Measurements from ENCODE around the gene TEKT1. TPM values are rescaled to one million over a fixed set of nuclear protein-coding genes. Genes with fewer than 3 reads are reported as not detected.
A peak's percentile ranks its signal among the peaks of the same experiment; 100 is the strongest.

TEKT1 gene
- total and polyA plus RNA-seq, 4 donors, result 0.15 TPM; not detected in 3

- H3K9me3 ChIP-seq (ENCODE audit: control insufficient read depth in 4 of 4, low read length in 3 of 4), result no peaks in the 10 kb centered on the region
- no peak for TF ChIP-seq HNF4G (IDR thresholded peaks at IDR 0.05)
- no peak for TF ChIP-seq FOXA1 (IDR thresholded peaks at IDR 0.05)
- TF ChIP-seq YY1 (IDR thresholded peaks at IDR 0.05), result peak; percentile 69
- peak in 1 of 2 donors; percentile 6 for TF ChIP-seq RXRA (IDR thresholded peaks at IDR 0.05)
- TF ChIP-seq REST (IDR thresholded peaks at IDR 0.05), result no peak
- no peak for TF ChIP-seq EGR1 (IDR thresholded peaks at IDR 0.05; ENCODE audit: low read depth in 2 of 2)
- TF ChIP-seq RAD21 (IDR thresholded peaks at IDR 0.05), result peak in 1 of 2 donors; percentile 29
- no peak for TF ChIP-seq SP1 (IDR thresholded peaks at IDR 0.05)
- peak within 1 kb of the TSS; percentile 79 to 89 for H3K9ac ChIP-seq (ENCODE audit: low read depth in 1 of 2, low read length in 2 of 2)
- peak within 1 kb of the TSS; percentile 60 to 95 (median 88) for H3K4me3 ChIP-seq (ENCODE audit: low read depth in 1 of 3, low read length in 3 of 3)
- no peaks in the 10 kb centered on the region for H3K27me3 ChIP-seq (ENCODE audit: control insufficient read depth in 4 of 4, insufficient read depth in 4 of 4, low read length in 3 of 4)
- peaks cover 11 to 43% (median 31%) of the 10 kb centered on the region in 4 donors for H3K4me1 ChIP-seq (ENCODE audit: control insufficient read depth in 4 of 4, insufficient read depth in 4 of 4, low read length in 3 of 4)
- no peak for DNase-seq (ENCODE audit: low spot score)
- peak within 1 kb of the TSS; percentile 92 to 97 for H3K27ac ChIP-seq (ENCODE audit: low read depth in 1 of 2, low read length in 2 of 2)
- WGBS, result 3% methylated on average over 14 of the region's 14 CpGs
- peaks cover 0 to 21% (median 19%) of the 10 kb centered on the region in 4 donors for H3K36me3 ChIP-seq (ENCODE audit: control insufficient read depth in 4 of 4, insufficient read depth in 3 of 4, low read depth in 1 of 4, low read length in 3 of 4)
These were observed 75.8 kb downstream of the TEKT1 start, which contains the start of gene XAF1 for GRCh38 chr17:6755731-6756184. Gene XAF1 (plus strand): TSS chr17:6756046. CDS start chr17:6756079, 33 bp downstream.

GRCh38 chr17:6755281-6755680 lies 76.2 kb downstream of the TEKT1 start:
- H3K9ac ChIP-seq (ENCODE audit: low read depth in 1 of 2, low read length in 2 of 2), result peak overlapping the region; percentile 79 to 89
- peak overlapping the region; percentile 92 to 97 for H3K27ac ChIP-seq (ENCODE audit: low read depth in 1 of 2, low read length in 2 of 2)
- TF ChIP-seq MAX (IDR thresholded peaks at IDR 0.05) (no peak), TAF1 (conservative IDR thresholded peaks at IDR 0.05) (no peak)
- 80% methylated on average over 5 of the region's 5 CpGs for WGBS
- H3K27me3 ChIP-seq (ENCODE audit: control insufficient read depth in 4 of 4, insufficient read depth in 4 of 4, low read length in 3 of 4), result no peaks in the 10 kb centered on the region
- H3K4me1 ChIP-seq (ENCODE audit: control insufficient read depth in 4 of 4, insufficient read depth in 4 of 4, low read length in 3 of 4), result peaks cover 11 to 47% (median 31%) of the 10 kb centered on the region in 4 donors
- DNase-seq (ENCODE audit: low spot score), result no peak
- peak overlapping the region; percentile 60 to 95 (median 88) for H3K4me3 ChIP-seq (ENCODE audit: low read depth in 1 of 3, low read length in 3 of 3)
- H3K36me3 ChIP-seq (ENCODE audit: control insufficient read depth in 4 of 4, insufficient read depth in 3 of 4, low read depth in 1 of 4, low read length in 3 of 4), result peaks cover 0 to 17% (median 15%) of the 10 kb centered on the region in 4 donors
- no peaks in the 10 kb centered on the region for H3K9me3 ChIP-seq (ENCODE audit: control insufficient read depth in 4 of 4, low read length in 3 of 4)

- WGBS, result 77% methylated on average over 6 of the region's 6 CpGs
- H3K4me3 ChIP-seq (ENCODE audit: low read depth in 1 of 3, low read length in 3 of 3), result no peak overlapping the region
- peak overlapping the region; percentile 87 to 96 for H3K27ac ChIP-seq (ENCODE audit: low read depth in 1 of 2, low read length in 2 of 2)
- H3K9ac ChIP-seq (ENCODE audit: low read depth in 1 of 2, low read length in 2 of 2), result no peak overlapping the region
- no peaks in the 10 kb centered on the region for H3K27me3 ChIP-seq (ENCODE audit: control insufficient read depth in 4 of 4, insufficient read depth in 4 of 4, low read length in 3 of 4)
- TF ChIP-seq CTCF (IDR thresholded peaks at IDR 0.05; ENCODE audit: low read depth, low read length, missing input control), result peak; percentile 2
- TF ChIP-seq JUND (IDR thresholded peaks at IDR 0.05), result no peak
- peaks cover 0 to 5% (median 2%) of the 10 kb centered on the region in 4 donors for H3K36me3 ChIP-seq (ENCODE audit: control insufficient read depth in 4 of 4, insufficient read depth in 3 of 4, low read depth in 1 of 4, low read length in 3 of 4)
- DNase-seq (ENCODE audit: low spot score), result no peak
- no peaks in the 10 kb centered on the region for H3K9me3 ChIP-seq (ENCODE audit: control insufficient read depth in 4 of 4, low read length in 3 of 4)
- H3K4me1 ChIP-seq (ENCODE audit: control insufficient read depth in 4 of 4, insufficient read depth in 4 of 4, low read length in 3 of 4), result peaks cover 11 to 49% (median 31%) of the 10 kb centered on the region in 4 donors
These were observed 78.0 kb downstream of the TEKT1 start for GRCh38 chr17:6753546-6753945.

Data from liver (tissue), 9 donors.